Endometrial microvascular endothelial cells (primary cell): Measurements from ENCODE around the gene CERKL. TPM values are rescaled to one million over a fixed set of nuclear protein-coding genes. Genes with fewer than 3 reads are reported as not detected.
"Not testable (repeated sequence)": the region's sequence is repeated elsewhere in the genome, so short reads cannot be mapped to it uniquely, and the experiment has no call there.

ENCODE experiments used
- in situ Hi-C: cut with HindIII; loops from 2 replicates; pipeline ENCODE4 v1.10.0; 2017; ENCODE audit warnings: low sequenced_read_pairs, low pct_unique_long_range_greater_than_20kb; ENCODE audit errors: inconsistent ontology term
- total RNA-seq: library from RNA; depleted of rRNA; stranded (reverse); fragments of >200 nt; gene quantifications from one replicate; pipeline ENCODE4 v1.2.3, GENCODE V29; 2015; ENCODE audit errors: inconsistent ontology term

The CERKL gene
- not detected for total RNA-seq

- in situ Hi-C loops: no loop called here
Measured at GRCh38 chr2:181656450-181657291, at the start of gene CERKL. Gene CERKL (minus strand): TSS chr2:181657105. CDS start chr2:181657006, 99 bp downstream.

GRCh38 chr2:181702519-181702918 lies 45.6 kb upstream of the CERKL start:
- in situ Hi-C loops: not testable (repeated sequence)

- in situ Hi-C loops: no loop called here
Measured at GRCh38 chr2:181698223-181698622, 41.3 kb upstream of the CERKL start.

GRCh38 chr2:181697571-181697970 lies 40.7 kb upstream of the CERKL start:
- in situ Hi-C loops: no loop called here

- in situ Hi-C loops: no loop called here
Measured at GRCh38 chr2:181697126-181697525, 40.2 kb upstream of the CERKL start.

- in situ Hi-C loops: no loop called here
Measured at GRCh38 chr2:181694271-181694670, 37.4 kb upstream of the CERKL start.

GRCh38 chr2:181690860-181691259 lies 34.0 kb upstream of the CERKL start:
- in situ Hi-C loops: no loop called here

- in situ Hi-C loops: no loop called here
Measured at GRCh38 chr2:181686576-181687185, 29.8 kb upstream of the CERKL start.

- in situ Hi-C loops: no loop called here
Measured at GRCh38 chr2:181685150-181685688, 28.3 kb upstream of the CERKL start.

GRCh38 chr2:181684454-181685149 lies 27.7 kb upstream of the CERKL start:
- in situ Hi-C loops: no loop called here

- in situ Hi-C loops: no loop called here
Measured at GRCh38 chr2:181683518-181684453, 26.9 kb upstream of the CERKL start.

- in situ Hi-C loops: no loop called here
Measured at GRCh38 chr2:181682795-181683517, 26.1 kb upstream of the CERKL start.

GRCh38 chr2:181682026-181682789 lies 25.3 kb upstream of the CERKL start:
- in situ Hi-C loops: no loop called here

GRCh38 chr2:181680937-181681811 lies 24.3 kb upstream of the CERKL start:
- in situ Hi-C loops: no loop called here

- in situ Hi-C loops: no loop called here
Measured at GRCh38 chr2:181680055-181680936, 23.4 kb upstream of the CERKL start, which contains the start of gene NEUROD1. Gene NEUROD1 (minus strand): TSS chr2:181680517. CDS start chr2:181678860, 1,657 bp downstream.
